DOHH2 (cell line): ENCODE measurements around the gene CEP76.

Experiments used
- H3F3A ChIP-seq: fragments of 200-600 bp; sonication (generic), shearing (Covaris generic); 2 replicates; pipeline ENCODE4 v1.6.0; 2016; ENCODE audit warnings: antibody characterized with exemption, mild to moderate bottlenecking; ENCODE audit not compliant: control insufficient read depth, insufficient read depth
- H3K27ac ChIP-seq: fragments of 200-600 bp; sonication (generic); 2 replicates; pipeline ENCODE4 v1.5.1; 2014; ENCODE audit warnings: low read depth, mild to moderate bottlenecking, low read length, moderate library complexity
- H3K27me3 ChIP-seq: fragments of 200-600 bp; sonication (generic); 2 replicates; pipeline ENCODE4 v1.6.1; 2014; ENCODE audit warnings: mild to moderate bottlenecking, low read length, mixed read lengths; ENCODE audit not compliant: control insufficient read depth
- H3K36me3 ChIP-seq: fragments of 200-600 bp; sonication (generic); 2 replicates; pipeline ENCODE4 v1.6.1; 2014; ENCODE audit warnings: mild to moderate bottlenecking, low read length, moderate library complexity, mixed read lengths; ENCODE audit not compliant: control insufficient read depth
- H3K4me1 ChIP-seq: fragments of 200-600 bp; sonication (generic); 2 replicates; pipeline ENCODE4 v1.6.1; 2014; ENCODE audit warnings: mild to moderate bottlenecking, low read length, mixed read lengths; ENCODE audit not compliant: control insufficient read depth
- H3K4me2 ChIP-seq: fragments of 200-600 bp; sonication (generic); 2 replicates; pipeline ENCODE4 v1.6.0; 2014; ENCODE audit warnings: mild to moderate bottlenecking, low read length, moderate library complexity
- H3K4me3 ChIP-seq: fragments of 200-600 bp; sonication (generic); 2 replicates; pipeline ENCODE4 v1.5.1; 2014; ENCODE audit warnings: mild to moderate bottlenecking, low read length, mixed read lengths
- H3K79me2 ChIP-seq: fragments of 200-600 bp; sonication (generic); 2 replicates; pipeline ENCODE4 v1.6.1; 2014; ENCODE audit warnings: mild to moderate bottlenecking, low read length, mixed read lengths; ENCODE audit not compliant: control insufficient read depth
- H3K9me2 ChIP-seq: fragments of 200-600 bp; sonication (generic); replicated peaks from 2 replicates; pipeline ENCODE4 v1.6.1; 2014; ENCODE audit warnings: mild to moderate bottlenecking, low read length, mixed read lengths; ENCODE audit not compliant: control insufficient read depth
- H3K9me3 ChIP-seq: fragments of 200-600 bp; sonication (generic); 2 replicates; pipeline ENCODE4 v1.6.1; 2014; ENCODE audit warnings: antibody characterized with exemption, low read length, mixed read lengths; ENCODE audit not compliant: control insufficient read depth, insufficient read depth
- H4K20me1 ChIP-seq: fragments of 200-600 bp; sonication (generic); 2 replicates; pipeline ENCODE4 v1.6.0; 2014; ENCODE audit warnings: low read depth, mild to moderate bottlenecking, antibody characterized with exemption, low read length, moderate library complexity; ENCODE audit not compliant: control insufficient read depth, insufficient read depth
- CTCF ChIP-seq: fragments of 200-600 bp; sonication (generic); IDR thresholded peaks from one replicate; pipeline ENCODE4 v1.5.1; 2014; ENCODE audit warnings: antibody characterized with exemption, mild to moderate bottlenecking, low read depth, low read length; ENCODE audit not compliant: poor library complexity, severe bottlenecking
- EZH2phosphoT487 ChIP-seq: fragments of 200-600 bp; sonication (generic); IDR thresholded peaks from 2 replicates; pipeline ENCODE4 v1.6.1; 2017; ENCODE audit warnings: borderline replicate concordance, mild to moderate bottlenecking, antibody characterized with exemption, low read length, moderate library complexity, mixed read lengths

Gene CEP76

GRCh38 chr18:12637393-12637792, 65.1 kb downstream of the CEP76 start:
- no peaks in the 10 kb centered on the region for H3K79me2 ChIP-seq
- TF ChIP-seq EZH2phosphoT487 = no peak
- no peak for TF ChIP-seq CTCF

GRCh38 chr18:12631831-12632477, 70.6 kb downstream of the CEP76 start:
- H3K27me3 ChIP-seq = no peaks in the 10 kb centered on the region
- H3K9me3 ChIP-seq = no peaks in the 10 kb centered on the region
- H4K20me1 ChIP-seq = no peaks in the 10 kb centered on the region
- H3K27ac ChIP-seq = no peak overlapping the region
- H3K4me3 ChIP-seq = no peak overlapping the region
- no peak for TF ChIP-seq CTCF
- no peak for TF ChIP-seq EZH2phosphoT487
- no peaks in the 10 kb centered on the region for H3F3A ChIP-seq
- H3K79me2 ChIP-seq = no peaks in the 10 kb centered on the region
- H3K4me1 ChIP-seq = no peaks in the 10 kb centered on the region
- H3K36me3 ChIP-seq = no peaks in the 10 kb centered on the region
- no peaks in the 10 kb centered on the region for H3K9me2 ChIP-seq
- no peak overlapping the region for H3K4me2 ChIP-seq

More at GRCh38 chr18:12637393-12637792, 65.1 kb downstream of the CEP76 start:
- H3F3A ChIP-seq = no peaks in the 10 kb centered on the region
- H3K4me1 ChIP-seq = no peaks in the 10 kb centered on the region
- H3K27me3 ChIP-seq = no peaks in the 10 kb centered on the region
- H4K20me1 ChIP-seq = no peaks in the 10 kb centered on the region
- no peak overlapping the region for H3K27ac ChIP-seq
- H3K36me3 ChIP-seq = no peaks in the 10 kb centered on the region
- H3K9me2 ChIP-seq = no peaks in the 10 kb centered on the region
- no peak overlapping the region for H3K4me2 ChIP-seq
- no peak overlapping the region for H3K4me3 ChIP-seq
- H3K9me3 ChIP-seq = no peaks in the 10 kb centered on the region

DNA sequence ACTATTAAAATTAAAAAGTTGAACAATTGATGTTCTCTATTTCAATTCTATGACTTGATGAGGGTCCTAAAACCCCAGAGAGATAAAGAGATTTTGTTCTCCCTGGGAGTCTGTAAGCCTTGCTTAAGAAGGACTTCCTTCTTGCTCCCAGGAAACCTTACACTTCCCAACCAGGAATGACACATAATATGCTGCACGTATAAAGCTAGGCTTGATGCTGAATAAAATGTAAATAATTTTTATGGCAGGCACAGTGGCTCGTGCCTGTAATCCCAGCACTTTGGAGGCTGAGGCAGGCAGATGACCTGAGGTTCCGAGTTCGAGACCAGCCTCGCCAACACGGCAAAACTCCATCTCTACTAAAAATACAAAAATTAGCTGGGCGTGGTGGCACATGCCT, 72.4 kb downstream of the CEP76 start:
- no peaks in the 10 kb centered on the region for H3K27me3 ChIP-seq
- no peaks in the 10 kb centered on the region for H3K36me3 ChIP-seq
- H3K9me2 ChIP-seq = no peaks in the 10 kb centered on the region
- no peaks in the 10 kb centered on the region for H3F3A ChIP-seq
- no peak for TF ChIP-seq CTCF
- TF ChIP-seq EZH2phosphoT487 = no peak
- H4K20me1 ChIP-seq = no peaks in the 10 kb centered on the region
- no peak overlapping the region for H3K4me2 ChIP-seq
- H3K27ac ChIP-seq = no peak overlapping the region
- H3K9me3 ChIP-seq = no peaks in the 10 kb centered on the region
- H3K4me3 ChIP-seq = no peak overlapping the region
- H3K4me1 ChIP-seq = no peaks in the 10 kb centered on the region
- H3K79me2 ChIP-seq = no peaks in the 10 kb centered on the region
